ENCODE measurements around the gene ITPR3. TPM values are rescaled to one million over a fixed set of nuclear protein-coding genes. Genes with fewer than 3 reads are reported as not detected.

The ITPR3 gene
- total RNA-seq, 1 donor from 2014 or later = 6.4 TPM

GRCh38 chr6:33619166-33619840 lies 1.8 kb upstream of the ITPR3 start:
- Mint-ChIP-seq H3K27me3 (ENCODE audit: low read depth) (peaks cover 56% of the 10 kb centered on the region), H3K9me3 (no peaks in the 10 kb centered on the region), H3K4me3 (peak overlapping the region; percentile 85), H3K36me3 (no peaks in the 10 kb centered on the region), H3K4me1 (peaks cover 15% of the 10 kb centered on the region), H3K27ac (no peak overlapping the region)
- DNase-seq (ENCODE audit: low spot score in 2 of 2, unreplicated experiment in 2 of 2) = no peak
- no peak for TF ChIP-seq CTCF (IDR thresholded peaks at IDR 0.05; ENCODE audit: unreplicated experiment)

- Mint-ChIP-seq H3K9me3 (no peaks in the 10 kb centered on the region), H3K4me3 (peak overlapping the region; percentile 85), H3K36me3 (no peaks in the 10 kb centered on the region), H3K27ac (no peak overlapping the region), H3K27me3 (ENCODE audit: low read depth) (peaks cover 60% of the 10 kb centered on the region), H3K4me1 (peaks cover 15% of the 10 kb centered on the region)
- TF ChIP-seq CTCF (IDR thresholded peaks at IDR 0.05; ENCODE audit: unreplicated experiment) = no peak
- DNase-seq (ENCODE audit: low spot score in 2 of 2, unreplicated experiment in 2 of 2) = peak in 1 of 2 experiments; percentile 48
Observed at GRCh38 chr6:33620158-33620855, 815 bp upstream of the ITPR3 start.

- peak in 1 of 2 experiments; percentile 47 for DNase-seq (ENCODE audit: low spot score in 2 of 2, unreplicated experiment in 2 of 2)
- Mint-ChIP-seq H3K4me1 (peaks cover 15% of the 10 kb centered on the region), H3K36me3 (no peaks in the 10 kb centered on the region), H3K9me3 (no peaks in the 10 kb centered on the region), H3K27ac (no peak overlapping the region), H3K27me3 (ENCODE audit: low read depth) (peaks cover 60% of the 10 kb centered on the region), H3K4me3 (peak overlapping the region; percentile 57)
- TF ChIP-seq CTCF (IDR thresholded peaks at IDR 0.05; ENCODE audit: unreplicated experiment) = no peak
Observed at GRCh38 chr6:33621711-33622388, 728 bp downstream of the ITPR3 start.

GRCh38 chr6:33622456-33623431 lies 1.6 kb downstream of the ITPR3 start:
- Mint-ChIP-seq H3K4me3 (peak overlapping the region; percentile 57), H3K9me3 (no peaks in the 10 kb centered on the region), H3K36me3 (no peaks in the 10 kb centered on the region), H3K27me3 (ENCODE audit: low read depth) (peaks cover 60% of the 10 kb centered on the region), H3K27ac (no peak overlapping the region), H3K4me1 (peaks cover 15% of the 10 kb centered on the region)
- no peak for TF ChIP-seq CTCF (IDR thresholded peaks at IDR 0.05; ENCODE audit: unreplicated experiment)
- DNase-seq (ENCODE audit: low spot score in 2 of 2, unreplicated experiment in 2 of 2) = no peak

- DNase-seq (ENCODE audit: low spot score in 2 of 2, unreplicated experiment in 2 of 2) = no peak
- peaks cover 15% of the 10 kb centered on the region for H3K4me1 Mint-ChIP-seq
- peaks cover 51% of the 10 kb centered on the region for H3K27me3 Mint-ChIP-seq (ENCODE audit: low read depth)
- no peaks in the 10 kb centered on the region for H3K36me3 Mint-ChIP-seq
- no peak overlapping the region for H3K27ac Mint-ChIP-seq
- H3K4me3 Mint-ChIP-seq = no peak overlapping the region
- no peak for TF ChIP-seq CTCF (IDR thresholded peaks at IDR 0.05; ENCODE audit: unreplicated experiment)
- no peaks in the 10 kb centered on the region for H3K9me3 Mint-ChIP-seq
Observed at GRCh38 chr6:33623895-33624381, 2.8 kb downstream of the ITPR3 start.
